ENCODE results near the gene UCK2.

Gene UCK2

GRCh38 chr1:165886983-165887382, 59.6 kb downstream of the UCK2 start:
- no peak for TF ChIP-seq CTCF (IDR thresholded peaks at IDR 0.05; ENCODE audit: low read depth, low read length, missing control alignments)
- no peak for DNase-seq (ENCODE audit: extremely low read depth, low read depth)
- H3K4me3 ChIP-seq (replicated peaks; ENCODE audit: low read depth, low read length) = no peak overlapping the region

GRCh38 chr1:165887877-165888551, 60.6 kb downstream of the UCK2 start:
- TF ChIP-seq CTCF (IDR thresholded peaks at IDR 0.05; ENCODE audit: low read depth, low read length, missing control alignments) = no peak
- H3K4me3 ChIP-seq (replicated peaks; ENCODE audit: low read depth, low read length) = no peak overlapping the region
- DNase-seq (ENCODE audit: extremely low read depth, low read depth) = no peak

- no peak for DNase-seq (ENCODE audit: extremely low read depth, low read depth)
- no peak for TF ChIP-seq CTCF (IDR thresholded peaks at IDR 0.05; ENCODE audit: low read depth, low read length, missing control alignments)
- no peak overlapping the region for H3K4me3 ChIP-seq (replicated peaks; ENCODE audit: low read depth, low read length)
These were observed 61.1 kb downstream of the UCK2 start for GRCh38 chr1:165888552-165888920.

GRCh38 chr1:165890684-165891083, 63.3 kb downstream of the UCK2 start:
- no peak for TF ChIP-seq CTCF (IDR thresholded peaks at IDR 0.05; ENCODE audit: low read depth, low read length, missing control alignments)
- no peak overlapping the region for H3K4me3 ChIP-seq (replicated peaks; ENCODE audit: low read depth, low read length)
- no peak for DNase-seq (ENCODE audit: extremely low read depth, low read depth)

- no peak for TF ChIP-seq CTCF (IDR thresholded peaks at IDR 0.05; ENCODE audit: low read depth, low read length, missing control alignments)
- H3K4me3 ChIP-seq (replicated peaks; ENCODE audit: low read depth, low read length) = no peak overlapping the region
- DNase-seq (ENCODE audit: extremely low read depth, low read depth) = no peak
These were observed 63.9 kb downstream of the UCK2 start for GRCh38 chr1:165891111-165891860.

GRCh38 chr1:165892935-165893334, 65.5 kb downstream of the UCK2 start:
- no peak overlapping the region for H3K4me3 ChIP-seq (replicated peaks; ENCODE audit: low read depth, low read length)
- TF ChIP-seq CTCF (IDR thresholded peaks at IDR 0.05; ENCODE audit: low read depth, low read length, missing control alignments) = no peak
- DNase-seq (ENCODE audit: extremely low read depth, low read depth) = no peak
